Stomach (tissue), 9 donors: ENCODE measurements around the gene TMEM116. TPM values are rescaled to one million over a fixed set of nuclear protein-coding genes. Genes with fewer than 3 reads are reported as not detected.

Experiments used
- DNase-seq, 2 donors: peaks; one replicate each; pipeline versions ENCODE4 v3.0.0 to v3.0.0-alpha.2; 2013 to 2019
- H3K27ac ChIP-seq, 5 donors: fragments of 200-600 bp in 4 of 5; sonication (generic) in 4 of 5; one replicate each; pipeline ENCODE4 v1.5.1; 2013 to 2019; ENCODE audit warnings: mild to moderate bottlenecking in 1 of 5, moderate library complexity in 1 of 5
- H3K27me3 ChIP-seq, 3 donors: fragments of 200-600 bp; sonication (generic); one replicate each; pipeline ENCODE4 v1.5.1; 2017 to 2019; ENCODE audit warnings: mixed run types in 1 of 3
- H3K36me3 ChIP-seq, 4 donors: fragments of 200-600 bp; sonication (generic); 1 replicate in 3 of 4; 2 replicates in 1 of 4; pipeline ENCODE4 v1.5.1; 2016 to 2019
- H3K4me1 ChIP-seq, 4 donors: fragments of 200-600 bp; sonication (generic); one replicate each; pipeline ENCODE4 v1.5.1; 2016 to 2019
- H3K4me3 ChIP-seq, 4 donors: fragments of 200-600 bp; sonication (generic) in 3 of 4; one replicate each; pipeline ENCODE4 v1.5.1; 2016 to 2019; ENCODE audit warnings: mild to moderate bottlenecking in 1 of 4
- H3K9me3 ChIP-seq, 4 donors: fragments of 200-600 bp; sonication (generic); one replicate each; pipeline ENCODE4 v1.5.1; 2016 to 2019
- CTCF ChIP-seq, 7 experiments: fragments of 450-650 bp in 4 of 7; fragments of 200-600 bp in 3 of 7; sonication (generic) in 3 of 7; IDR thresholded peaks; one replicate each; pipeline ENCODE4 v1.5.1; 2016 to 2019; ENCODE audit warnings: antibody characterized with exemption in 7 of 7, control low read depth in 2 of 7, mild to moderate bottlenecking in 1 of 7
- EP300 ChIP-seq: sonication (generic); formaldehyde crosslinking; IDR thresholded peaks from one replicate; pipeline ENCODE4 v1.6.1; 2017; ENCODE audit warnings: antibody characterized with exemption
- POLR2A ChIP-seq, 4 donors: fragments of 450-650 bp; IDR thresholded peaks; one replicate each; pipeline ENCODE4 v1.6.1; 2016; ENCODE audit warnings: antibody characterized with exemption in 4 of 4, control low read depth in 2 of 4, mild to moderate bottlenecking in 1 of 4, moderate library complexity in 1 of 4
- POLR2AphosphoS5 ChIP-seq, 3 donors: sonication (generic); formaldehyde crosslinking; IDR thresholded peaks; one replicate each; pipeline ENCODE4 v1.6.1; 2016; ENCODE audit warnings: antibody characterized with exemption in 3 of 3
- WGBS, 5 donors: extraction: QIAGEN DNeasy Blood & Tissue Kit in 3 of 5; methylation state at CpG; one replicate each; pipeline versions ENCODE4 v1.1.5 to v1.1.7; 2013 to 2018; 5-methylcytosine and 5-hydroxymethylcytosine counted together
- intact Hi-C: fragments of 100-400 bp; cut with DNase I; formaldehyde crosslinking; loops from one replicate; pipeline ENCODE4 v1.15.1; 2023; ENCODE audit warnings: low total_unique reads
- polyA plus RNA-seq, 3 donors: library from polyadenylated mRNA; stranded (reverse); fragments of 200-250 nt; gene quantifications; one replicate each; pipeline ENCODE4 v1.2.3, GENCODE V29; 2013
- small RNA-seq, 4 donors: library from RNA; depleted of rRNA; stranded (forward); fragments of <200 nt; gene quantifications; one replicate each; pipeline ENCODE3, GENCODE V24; 2016
- total RNA-seq, 5 donors: library from RNA; depleted of rRNA; stranded (reverse); fragments of >200 nt; gene quantifications; one replicate each; pipeline versions ENCODE4 v1.1.0 to v1.2.3, GENCODE V29; 2014 to 2016
- donor health status: healthy with polysubstance abuse.
- donor health status: Bipolar disorder and iron deficiency.
- donor health status: healthy.

TMEM116 gene
- total and polyA plus RNA-seq, 8 donors: 0.58 to 20.2 (median 8.2) TPM

- H3K27me3 ChIP-seq: no peaks in the 10 kb centered on the region
- H3K4me1 ChIP-seq: no peaks in the 10 kb centered on the region
- intact Hi-C loops: no loop called here
- H3K9me3 ChIP-seq: no peaks in the 10 kb centered on the region
- TF ChIP-seq EP300: no peak
- TF ChIP-seq POLR2AphosphoS5 (IDR thresholded peaks at IDR 0.05): no peak
- no peak for TF ChIP-seq CTCF (IDR thresholded peaks at IDR 0.05)
- TF ChIP-seq POLR2A (IDR thresholded peaks at IDR 0.05): no peak
- H3K36me3 ChIP-seq: peaks cover 68 to 100% (median 100%) of the 10 kb centered on the region in 4 donors
- H3K27ac ChIP-seq: no peak overlapping the region
- 91 to 97% (median 94%) methylated on average over 7 of the region's 7 CpGs for WGBS, 5 donors
- no peak overlapping the region for H3K4me3 ChIP-seq
- DNase-seq: no peak
Observed at GRCh38 chr12:111886662-111887545, 126.1 kb downstream of the TMEM116 start.

GRCh38 chr12:111881716-111882115 lies 131.2 kb downstream of the TMEM116 start:
- no peak for TF ChIP-seq EP300
- no peak for TF ChIP-seq CTCF (IDR thresholded peaks at IDR 0.05)
- TF ChIP-seq POLR2A (IDR thresholded peaks at IDR 0.05): no peak
- TF ChIP-seq POLR2AphosphoS5 (IDR thresholded peaks at IDR 0.05): no peak
- Histone ChIP-seq H3K4me1 (no peaks in the 10 kb centered on the region), H3K27me3 (no peaks in the 10 kb centered on the region), H3K9me3 (no peaks in the 10 kb centered on the region), H3K4me3 (no peak overlapping the region), H3K27ac (no peak overlapping the region), H3K36me3 (peaks cover 56 to 100% (median 98%) of the 10 kb centered on the region in 4 donors)
- intact Hi-C loops: no loop called here
- no peak for DNase-seq
- 95 to 100% (median 100%) methylated on average over 1 of the region's 1 CpG for WGBS, 5 donors

Small RNAs within 50 kb of the gene (small RNA-seq; reads per million reads assigned to genes)
- gene AC004024.1 (0 to 0.92 (median 0) reads per million in 4 donors), gene MIR3657 (0 reads per million in 4 donors)

Other genes starting within 250 kb of the TMEM116 start
- 100 to 1,000 TPM in 3 of 5 donors, 10 to 100 TPM in 2; 50.3 to 196 (median 116) TPM for gene ALDH2, start 246.2 kb downstream of the TMEM116 start, total RNA-seq
- 100 to 1,000 TPM; 129 to 296 (median 134) TPM for gene ALDH2, start 246.2 kb downstream of the TMEM116 start, polyA plus RNA-seq
- 100 to 1,000 TPM in 1 of 5 donors, 10 to 100 TPM in 4; 49.2 to 124 (median 53.0) TPM for gene MAPKAPK5, start 170.9 kb downstream of the TMEM116 start, total RNA-seq
- gene MAPKAPK5, start 170.9 kb downstream of the TMEM116 start, polyA plus RNA-seq: 10 to 100 TPM; 15.1 to 21.7 (median 21.5) TPM
- gene ERP29, start 261 bp upstream of the TMEM116 start, total RNA-seq: 10 to 100 TPM in 4 of 5 donors, 1 to 10 TPM in 1; 9.8 to 55.8 (median 37.7) TPM
- gene ERP29, start 261 bp upstream of the TMEM116 start, polyA plus RNA-seq: 100 to 1,000 TPM; 105 to 140 (median 115) TPM
- gene NAA25, start 95.6 kb upstream of the TMEM116 start, total RNA-seq: 10 to 100 TPM; 11.1 to 72.6 (median 57.6) TPM
- gene NAA25, start 95.6 kb upstream of the TMEM116 start, polyA plus RNA-seq: 1 to 10 TPM; 2.3 to 5.4 (median 3.2) TPM
- 10 to 100 TPM; 11.3 to 49.0 (median 27.7) TPM for gene TRAFD1, start 112.4 kb upstream of the TMEM116 start, total RNA-seq
- 10 to 100 TPM; 13.9 to 22.5 (median 16.1) TPM for gene TRAFD1, start 112.4 kb upstream of the TMEM116 start, polyA plus RNA-seq